Right atrium auricular region (tissue), 2 donors: ENCODE data around the gene ATP1A4. TPM values are rescaled to one million over a fixed set of nuclear protein-coding genes. Genes with fewer than 3 reads are reported as not detected.

Experiments used
- DNase-seq: peaks from one replicate; pipeline ENCODE4 v3.0.0-alpha.2; 2019; ENCODE audit warnings: low spot score
- H3K27ac ChIP-seq, 2 donors: fragments of 200-600 bp; sonication (generic); 1 replicate in 1 of 2; 2 replicates in 1 of 2; pipeline ENCODE4 v1.5.1; 2016 to 2019
- H3K27me3 ChIP-seq, 2 donors: fragments of 200-600 bp; sonication (generic); one replicate each; pipeline versions ENCODE4 v1.5.1 to v1.6.0; 2017 to 2019
- H3K36me3 ChIP-seq: fragments of 200-600 bp; sonication (generic); one replicate; pipeline ENCODE4 v1.5.1; 2016
- H3K4me1 ChIP-seq, 2 donors: fragments of 200-600 bp; sonication (generic); one replicate each; pipeline versions ENCODE4 v1.5.1 to v1.6.0; 2017 to 2019
- H3K4me3 ChIP-seq, 2 donors: fragments of 200-600 bp; sonication (generic); 1 replicate in 1 of 2; 2 replicates in 1 of 2; pipeline ENCODE4 v1.5.1; 2017 to 2019; ENCODE audit warnings: mild to moderate bottlenecking in 1 of 2, moderate library complexity in 1 of 2
- H3K9me3 ChIP-seq, 2 donors: fragments of 200-600 bp; sonication (generic); one replicate each; pipeline ENCODE4 v1.5.1; 2019
- total RNA-seq, 2 donors: library from RNA; depleted of rRNA; stranded (reverse); fragments of >200 nt; gene quantifications; one replicate each; pipeline ENCODE4 v1.1.0, GENCODE V29; 2016
- TF ChIP-seq, protein P1 (sequence below), 2 donors: fragments of 200-600 bp; sonication (generic); IDR thresholded peaks; one replicate each; pipeline ENCODE4 v1.5.1; 2019; ENCODE audit warnings: antibody characterized with exemption in 2 of 2

Gene ATP1A4
- total RNA-seq, result not detected

DNA sequence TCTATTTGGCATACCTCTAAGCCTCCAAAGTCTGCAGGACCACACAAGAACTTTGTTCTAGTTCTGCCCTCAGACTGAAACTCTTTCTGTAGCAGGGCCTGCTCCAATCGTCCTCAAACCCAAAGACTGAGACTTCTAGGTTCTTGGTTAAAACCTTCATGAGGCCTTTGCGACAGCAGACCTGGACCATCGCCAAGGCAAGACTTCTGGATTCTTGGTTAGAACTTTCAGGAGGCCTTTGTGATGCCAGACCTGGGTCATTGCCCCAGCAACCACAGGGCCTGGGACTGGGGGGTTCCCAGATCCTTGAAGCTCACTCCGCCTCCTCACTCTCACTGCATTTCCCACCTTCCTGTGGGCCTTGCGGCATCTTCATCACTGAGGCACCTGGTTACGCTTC, at the start of gene ATP1A4:
TSS of gene ATP1A4 (plus strand) at position 301 of the 400 bp plus-strand sequence. CDS start 438 bp downstream, outside the sequence.
- no peak within 1 kb of the TSS for H3K4me3 ChIP-seq
- H3K9me3 ChIP-seq, result no peaks in the 10 kb centered on the region
- peaks cover 0 to 4% of the 10 kb centered on the region in 2 donors for H3K4me1 ChIP-seq
- DNase-seq, result no peak
- no peak within 1 kb of the TSS for H3K27ac ChIP-seq
- no peaks in the 10 kb centered on the region for H3K36me3 ChIP-seq
- H3K27me3 ChIP-seq, result no peaks in the 10 kb centered on the region
- TF ChIP-seq, protein P1, sequence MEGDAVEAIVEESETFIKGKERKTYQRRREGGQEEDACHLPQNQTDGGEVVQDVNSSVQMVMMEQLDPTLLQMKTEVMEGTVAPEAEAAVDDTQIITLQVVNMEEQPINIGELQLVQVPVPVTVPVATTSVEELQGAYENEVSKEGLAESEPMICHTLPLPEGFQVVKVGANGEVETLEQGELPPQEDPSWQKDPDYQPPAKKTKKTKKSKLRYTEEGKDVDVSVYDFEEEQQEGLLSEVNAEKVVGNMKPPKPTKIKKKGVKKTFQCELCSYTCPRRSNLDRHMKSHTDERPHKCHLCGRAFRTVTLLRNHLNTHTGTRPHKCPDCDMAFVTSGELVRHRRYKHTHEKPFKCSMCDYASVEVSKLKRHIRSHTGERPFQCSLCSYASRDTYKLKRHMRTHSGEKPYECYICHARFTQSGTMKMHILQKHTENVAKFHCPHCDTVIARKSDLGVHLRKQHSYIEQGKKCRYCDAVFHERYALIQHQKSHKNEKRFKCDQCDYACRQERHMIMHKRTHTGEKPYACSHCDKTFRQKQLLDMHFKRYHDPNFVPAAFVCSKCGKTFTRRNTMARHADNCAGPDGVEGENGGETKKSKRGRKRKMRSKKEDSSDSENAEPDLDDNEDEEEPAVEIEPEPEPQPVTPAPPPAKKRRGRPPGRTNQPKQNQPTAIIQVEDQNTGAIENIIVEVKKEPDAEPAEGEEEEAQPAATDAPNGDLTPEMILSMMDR (IDR thresholded peaks at IDR 0.05), result no peak

DNA sequence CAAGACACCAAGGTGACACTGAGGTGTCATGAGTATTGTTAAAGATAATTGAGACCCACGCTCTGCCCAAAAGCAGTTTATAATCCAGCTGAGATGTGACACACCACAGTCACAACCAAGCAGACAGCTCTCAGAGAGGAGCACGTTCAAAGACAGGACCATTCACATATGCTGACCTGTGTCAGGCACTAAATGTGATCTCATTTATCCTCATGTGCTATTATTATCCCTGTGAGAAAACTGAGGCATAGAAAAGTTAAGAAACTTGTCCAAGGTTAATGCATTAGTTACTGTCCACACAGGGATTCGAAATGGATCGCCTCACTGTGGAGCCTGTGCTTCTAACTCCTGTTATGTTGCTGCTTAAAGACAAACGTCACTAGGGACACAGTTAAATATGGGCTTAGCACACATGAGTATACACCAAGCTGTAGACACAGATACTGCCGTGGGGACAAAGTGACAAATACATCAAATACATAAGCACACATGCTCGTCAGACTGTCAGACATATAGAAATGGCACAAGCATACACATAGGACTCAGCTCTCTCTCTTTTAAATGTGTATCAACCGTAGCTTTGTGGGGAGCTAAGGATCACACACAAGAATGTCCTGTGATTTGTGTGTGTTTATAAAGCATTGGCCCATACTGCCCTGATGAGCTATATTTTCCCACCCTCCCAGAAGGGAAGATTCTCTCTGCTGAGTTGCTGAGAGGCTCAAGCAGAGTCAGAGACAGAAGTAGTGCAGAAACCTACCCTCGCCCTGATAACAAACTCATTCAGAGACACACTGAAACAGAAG, 49.5 kb upstream of the ATP1A4 start:
- Histone ChIP-seq H3K9me3 (no peaks in the 10 kb centered on the region), H3K36me3 (no peaks in the 10 kb centered on the region), H3K4me3 (no peak overlapping the region), H3K27me3 (no peaks in the 10 kb centered on the region), H3K27ac (peak overlapping the region; percentile 72 to 75), H3K4me1 (peaks cover 0 to 33% of the 10 kb centered on the region in 2 donors)
- TF ChIP-seq, protein P1 (IDR thresholded peaks at IDR 0.05), result no peak
- no peak for DNase-seq

DNA sequence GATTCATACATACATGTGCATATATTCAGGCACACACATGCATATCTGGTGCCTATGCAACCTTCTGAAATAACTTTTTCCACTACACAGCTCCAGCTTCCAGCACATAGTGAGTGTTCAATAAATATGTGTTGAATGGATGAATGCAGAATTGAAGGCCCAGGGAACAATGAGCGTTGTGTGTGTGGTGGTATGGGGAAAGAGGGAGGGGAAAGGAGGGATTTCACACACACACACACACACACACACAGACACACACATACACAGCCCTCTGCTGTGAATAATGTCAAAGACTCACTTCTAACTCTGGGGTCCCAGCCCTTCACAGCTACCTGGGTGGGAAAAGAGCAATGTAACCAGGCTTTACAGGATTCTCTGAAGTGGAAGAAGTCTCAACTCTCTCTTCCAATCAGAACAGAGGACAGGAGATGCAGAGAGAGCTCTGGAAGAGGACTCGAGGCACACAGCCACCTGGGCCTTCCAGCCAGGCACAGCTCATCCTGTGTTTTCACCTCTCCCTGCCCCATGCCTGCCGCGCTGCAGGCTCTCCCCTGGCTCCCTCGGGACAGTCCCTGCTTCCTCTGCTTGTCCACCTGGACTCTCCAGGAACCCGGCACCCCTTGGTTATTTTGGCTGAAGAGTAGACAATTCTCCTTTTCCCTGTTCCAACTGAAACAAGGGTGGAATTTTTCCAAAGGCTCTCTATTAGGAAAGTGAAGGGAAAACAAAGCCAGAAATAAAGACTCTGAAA, 47.6 kb upstream of the ATP1A4 start:
- H3K27ac ChIP-seq, result no peak overlapping the region

DNA sequence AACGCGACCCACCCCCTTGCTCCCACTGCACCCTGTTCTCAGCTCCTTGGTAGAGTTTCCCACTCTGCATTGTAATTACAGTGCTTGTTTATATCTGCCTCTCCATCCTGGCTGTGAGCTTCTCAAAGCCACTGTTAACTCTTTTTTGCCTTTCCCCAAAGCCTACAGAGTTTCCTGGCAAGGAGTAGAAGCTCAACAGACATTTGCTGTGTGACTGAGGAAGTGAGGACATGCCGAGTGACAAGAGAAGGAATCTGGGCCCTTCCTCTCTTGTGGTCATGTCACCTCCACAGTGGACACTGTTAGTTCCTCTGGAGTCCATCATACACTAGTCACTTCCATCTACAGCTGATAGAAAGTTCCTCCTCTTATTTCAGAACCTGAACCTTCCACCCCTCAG, 46.9 kb upstream of the ATP1A4 start:
- Histone ChIP-seq H3K27me3 (no peaks in the 10 kb centered on the region), H3K36me3 (no peaks in the 10 kb centered on the region), H3K9me3 (no peaks in the 10 kb centered on the region), H3K27ac (no peak overlapping the region), H3K4me1 (peaks cover 0 to 26% of the 10 kb centered on the region in 2 donors), H3K4me3 (no peak overlapping the region)
- TF ChIP-seq, protein P1 (IDR thresholded peaks at IDR 0.05), result no peak
- no peak for DNase-seq

More for the DNA sequence above, 47.6 kb upstream of the ATP1A4 start:
- H3K4me1 ChIP-seq, result peaks cover 0 to 22% of the 10 kb centered on the region in 2 donors
- no peaks in the 10 kb centered on the region for H3K9me3 ChIP-seq
- DNase-seq, result no peak
- no peak overlapping the region for H3K4me3 ChIP-seq
- TF ChIP-seq, protein P1 (IDR thresholded peaks at IDR 0.05), result no peak
- no peaks in the 10 kb centered on the region for H3K36me3 ChIP-seq
- no peaks in the 10 kb centered on the region for H3K27me3 ChIP-seq

DNA sequence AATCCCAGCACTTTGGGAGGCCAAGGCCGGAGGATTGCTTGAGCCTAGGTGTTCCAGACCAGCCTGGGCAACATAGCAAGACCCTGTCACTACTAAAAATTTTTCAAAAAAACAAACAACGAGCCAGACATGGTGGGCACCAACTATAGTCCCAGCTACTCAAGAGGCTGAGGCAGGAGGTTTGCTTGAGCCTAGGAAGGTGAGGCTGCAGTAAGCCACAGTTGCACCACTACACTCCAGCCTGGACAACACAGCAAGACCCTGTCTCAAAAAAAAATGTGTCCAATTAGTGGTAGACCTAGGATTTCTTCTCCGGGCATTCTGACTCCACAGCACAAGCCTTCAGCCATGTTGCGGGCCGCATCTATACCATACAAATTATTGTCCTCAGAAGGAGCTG, 46.2 kb upstream of the ATP1A4 start:
- Histone ChIP-seq H3K4me1 (peaks cover 0 to 26% of the 10 kb centered on the region in 2 donors), H3K27ac (no peak overlapping the region), H3K27me3 (no peaks in the 10 kb centered on the region), H3K9me3 (no peaks in the 10 kb centered on the region), H3K4me3 (no peak overlapping the region), H3K36me3 (no peaks in the 10 kb centered on the region)
- TF ChIP-seq, protein P1 (IDR thresholded peaks at IDR 0.05), result no peak
- DNase-seq, result no peak
